ENCODE results near the gene CALHM6.
"Not testable (repeated sequence)": the region's sequence is repeated elsewhere in the genome, so short reads cannot be mapped to it uniquely, and the experiment has no call there.

CALHM6 gene

DNA sequence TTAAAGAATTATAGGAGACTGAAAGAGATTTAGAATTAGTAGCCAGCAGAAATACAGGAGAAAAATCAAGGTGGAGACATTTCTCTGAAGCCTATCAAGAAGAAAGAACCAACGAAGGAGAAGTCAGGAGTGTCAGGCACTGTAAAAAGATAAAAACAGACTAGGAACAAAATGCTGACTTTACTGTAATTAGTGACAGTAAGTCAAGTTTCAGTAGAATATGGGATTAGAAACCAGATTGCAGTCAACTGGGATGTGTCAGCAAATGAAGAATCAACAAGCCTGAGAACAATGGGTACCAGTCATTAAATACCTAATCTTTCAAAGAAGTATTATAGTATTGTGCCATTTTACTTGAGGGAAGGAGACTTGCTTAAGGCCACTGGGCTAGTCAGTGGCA, 21.6 kb downstream of the CALHM6 start:
- DNase-seq: no peak

DNA sequence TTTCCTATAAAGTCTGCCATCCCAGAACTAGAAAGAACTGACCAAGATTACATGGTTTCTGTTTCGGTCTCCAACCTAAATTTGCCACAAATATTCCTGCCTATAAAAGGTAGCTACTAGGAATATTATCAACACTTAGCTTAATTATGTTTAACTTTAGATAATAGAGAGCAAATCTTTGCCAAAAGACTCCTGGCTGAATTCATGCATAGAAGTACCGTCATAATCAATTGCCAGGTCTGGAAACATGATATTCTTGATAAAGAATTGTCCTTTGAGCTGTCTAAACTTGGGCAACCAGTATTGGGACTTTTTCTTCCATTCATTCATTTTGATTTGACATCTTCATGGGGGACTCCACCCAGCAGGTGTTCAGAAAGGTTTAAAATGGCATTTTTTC, 22.4 kb downstream of the CALHM6 start:
- no peak for DNase-seq

DNA sequence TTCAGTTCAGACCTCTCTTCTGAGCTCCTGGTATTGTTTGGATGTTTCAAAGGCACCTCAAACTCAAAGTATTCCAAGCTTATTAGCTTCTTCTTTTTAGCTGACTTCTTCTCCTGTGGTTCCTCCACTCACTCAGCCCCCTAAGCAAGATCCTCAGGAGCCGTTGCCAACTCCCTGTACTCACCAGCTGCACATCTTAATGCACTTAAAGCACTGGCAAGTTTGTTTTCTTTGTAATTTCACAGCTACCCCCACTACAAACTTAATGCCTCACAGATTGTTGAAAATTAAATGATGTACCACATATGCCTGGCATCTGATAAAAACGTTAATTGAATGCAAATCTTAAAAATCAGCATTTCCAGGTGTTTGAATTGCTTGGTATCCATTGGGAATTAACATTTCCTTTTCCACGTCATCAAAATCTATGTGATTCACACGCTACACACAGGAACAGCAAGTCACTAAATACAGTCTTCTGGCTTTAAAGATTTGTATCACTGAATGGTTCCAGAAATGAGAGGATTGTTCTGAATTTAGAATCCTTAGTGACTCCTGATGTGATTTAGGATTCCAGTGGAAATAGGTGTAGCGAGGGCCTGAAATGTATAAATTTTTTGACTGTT, 24.5 kb downstream of the CALHM6 start:
- no peak for DNase-seq

DNA sequence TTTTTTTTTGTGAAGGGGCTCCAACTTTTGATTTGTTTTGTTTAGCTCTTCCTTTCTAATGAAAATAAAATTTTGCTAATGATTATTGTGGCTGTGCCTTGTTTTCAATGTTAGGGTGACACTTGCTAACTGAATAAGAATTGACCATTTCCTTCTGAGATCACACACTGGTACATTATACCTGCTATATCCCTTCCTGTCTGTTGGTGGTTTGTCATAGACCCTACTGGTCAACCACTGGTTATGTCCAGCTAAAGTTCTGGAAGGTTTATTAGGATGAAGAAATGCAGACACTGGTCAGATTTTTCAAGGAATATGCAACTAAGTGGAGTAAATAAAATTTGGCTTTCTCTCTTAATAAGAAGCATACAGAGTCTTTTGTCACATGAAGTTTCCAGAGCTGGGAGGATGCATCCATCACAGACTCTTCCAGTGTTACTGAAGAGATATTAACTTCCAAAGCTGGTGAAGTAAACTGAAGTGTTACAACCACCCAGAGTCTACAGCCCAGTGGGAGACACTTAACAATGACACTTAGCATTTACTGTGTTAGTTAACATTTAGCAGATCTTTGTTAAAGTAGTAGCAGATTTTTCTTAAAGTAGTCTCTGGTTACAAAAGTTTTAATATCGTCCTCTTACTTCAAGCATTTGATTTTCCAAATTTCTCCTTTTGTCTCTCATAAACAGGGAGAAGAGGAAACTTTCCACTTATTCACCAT, 30.6 kb downstream of the CALHM6 start:
- no peak for DNase-seq

DNA sequence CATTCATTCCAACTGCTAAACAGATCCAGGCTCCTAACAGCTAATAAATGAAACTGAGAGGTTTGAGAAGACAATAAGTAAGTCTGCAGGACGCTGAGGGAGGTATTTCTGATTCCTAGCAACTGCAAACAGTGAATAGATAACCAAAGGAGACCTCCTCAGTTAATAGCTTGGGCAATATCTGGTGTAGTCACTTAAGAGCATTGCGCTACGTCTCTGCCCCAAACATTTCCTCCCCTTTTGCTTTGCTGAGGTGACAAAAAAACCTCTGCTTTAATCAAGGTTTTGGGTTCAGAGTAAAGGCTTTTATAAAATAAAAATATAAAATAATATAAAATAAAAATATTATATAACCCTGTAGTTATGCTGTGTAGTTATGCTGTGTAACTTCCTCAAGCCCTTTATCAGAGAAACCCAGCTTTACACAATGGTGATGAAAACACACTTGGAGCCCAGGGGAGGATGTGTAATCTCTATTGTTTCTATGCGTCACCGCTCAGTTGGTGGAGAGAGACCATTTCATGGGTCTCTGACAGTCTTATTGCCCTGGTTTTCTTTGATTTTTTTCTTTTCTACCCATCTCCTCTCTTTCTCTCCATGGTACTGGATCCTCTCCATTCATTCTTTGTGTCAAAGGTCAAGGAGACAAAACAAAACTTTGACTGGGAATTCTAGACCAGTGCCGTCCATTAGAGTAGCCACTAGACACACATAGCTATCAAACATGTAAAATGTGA, 31.3 kb downstream of the CALHM6 start:
- DNase-seq: no peak

DNA sequence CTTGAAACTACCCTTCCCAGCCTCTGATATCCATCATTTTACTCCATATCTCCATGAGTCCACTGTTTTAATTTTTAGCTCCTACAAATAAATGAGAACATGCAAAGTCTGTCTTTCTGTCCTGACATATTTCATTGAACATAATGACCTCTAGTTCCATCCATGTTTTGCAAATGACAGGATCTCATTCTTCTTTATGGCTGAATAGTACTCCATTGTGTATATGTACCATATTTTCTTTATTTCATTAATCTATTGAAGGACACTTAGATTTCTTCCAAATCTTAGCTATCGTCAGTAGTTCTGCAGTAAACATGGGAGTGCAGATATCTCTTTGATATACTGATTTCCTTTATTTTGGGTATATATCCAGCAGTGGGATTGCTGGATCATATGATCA, 34.0 kb downstream of the CALHM6 start:
- not testable (repeated sequence) for DNase-seq

GRCh38 chr6:116497113-116497676, 36.0 kb downstream of the CALHM6 start:
- DNase-seq: no peak

DNA sequence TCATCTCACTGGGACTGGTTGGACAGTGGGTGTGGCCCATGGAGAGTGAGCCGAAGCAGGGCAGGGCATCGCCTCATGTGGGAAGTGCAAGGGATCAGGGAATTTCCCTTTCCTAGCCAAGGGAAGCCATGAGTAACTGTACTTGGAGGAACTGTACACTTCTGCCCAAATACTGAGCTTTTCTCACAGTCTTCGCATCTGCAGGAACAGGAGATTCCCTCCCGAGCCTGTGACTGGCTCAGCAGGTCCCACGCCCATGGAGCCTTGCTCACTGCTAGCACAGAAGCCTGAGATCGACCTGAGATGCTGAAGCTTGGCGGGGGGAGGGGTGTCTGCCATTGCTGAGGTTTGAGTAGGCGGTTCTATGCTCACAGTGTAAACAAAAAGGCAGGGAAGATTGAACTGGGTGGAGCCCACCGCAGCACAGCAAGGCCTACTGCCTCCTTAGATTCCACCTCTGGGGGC, 39.8 kb downstream of the CALHM6 start:
- peak in 3 of 6 experiments; percentile 1 to 28 (median 24) for DNase-seq

DNA sequence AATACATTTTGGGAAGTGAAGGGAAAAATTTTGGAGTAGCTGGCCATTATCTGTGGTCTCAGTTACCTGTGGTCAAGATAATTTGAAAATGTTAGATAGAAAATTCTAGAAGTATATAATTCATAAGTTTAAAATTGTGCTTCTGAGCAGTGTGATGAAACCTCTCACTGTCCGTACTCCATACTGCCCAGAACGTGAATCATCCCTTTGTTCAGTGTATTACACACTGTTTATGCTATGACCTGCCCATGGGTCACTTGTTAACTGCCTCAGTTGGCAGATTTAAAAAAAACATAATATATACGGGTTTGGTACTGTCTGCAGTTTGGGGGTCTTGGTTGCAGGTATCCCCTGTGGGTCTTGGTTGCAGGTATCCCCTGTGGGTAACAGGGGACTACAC, 46.1 kb downstream of the CALHM6 start:
- DNase-seq: no peak

GRCh38 chr6:116508527-116508926, 47.4 kb downstream of the CALHM6 start:
- DNase-seq: no peak

- no peak for DNase-seq
These were observed 50.4 kb downstream of the CALHM6 start, which contains the start of gene CALHM5 for GRCh38 chr6:116511424-116512110. TSS of gene CALHM5 (plus strand) at chr6:116511639. CDS start at chr6:116511697, 58 bp downstream.

- DNase-seq: no peak
These were observed 51.0 kb downstream of the CALHM6 start for GRCh38 chr6:116512111-116512559.

- DNase-seq: no peak
These were observed 51.6 kb downstream of the CALHM6 start for GRCh38 chr6:116512734-116513133.
